Naive thymus-derived CD4-positive, alpha-beta T cell (primary cell): Measurements from ENCODE around the gene SELENOI. TPM values are rescaled to one million over a fixed set of nuclear protein-coding genes. Genes with fewer than 3 reads are reported as not detected.

ENCODE experiments used
- ATAC-seq: fragments of 150-1000 bp; cut with Tn5 transposase; 2 replicates; pipeline ENCODE4 v1.10.0; 2021; ENCODE audit warnings: mild to moderate bottlenecking, moderate library complexity
- CTCF ChIA-PET: fragments of 350-600 bp; sonication (Branson Sonifier 250); formaldehyde crosslinking; loops from one replicate; lab custom pipeline; 2021; ENCODE audit warnings: antibody characterized with exemption; lab: Charles Lee
- POLR2A ChIA-PET: fragments of 350-600 bp; sonication (Branson Sonifier 250); formaldehyde crosslinking; loops from one replicate; lab custom pipeline; 2021; ENCODE audit warnings: antibody characterized with exemption, inconsistent platforms; lab: Charles Lee
- DNase-seq, 9 donors: peaks; one replicate each; pipeline versions ENCODE4 v3.0.0 to v3.0.0-alpha.2; 2020 to 2022; ENCODE audit warnings: mixed read lengths in 1 of 9
- H3K27ac ChIP-seq: one replicate; pipeline ENCODE4 v1.7.0; 2013; ENCODE audit warnings: mild to moderate bottlenecking, low read depth, low read length, moderate library complexity
- H3K27me3 ChIP-seq, 2 donors: one replicate each; pipeline ENCODE4 v1.7.0; 2013; ENCODE audit warnings: low read length in 2 of 2, mild to moderate bottlenecking in 2 of 2, moderate library complexity in 2 of 2; ENCODE audit not compliant: control insufficient read depth in 2 of 2, insufficient read depth in 2 of 2
- H3K36me3 ChIP-seq, 3 experiments: 1 replicate in 2 of 3; 2 replicates in 1 of 3; pipeline ENCODE4 v1.7.0; 2013; ENCODE audit warnings: low read length in 3 of 3, mild to moderate bottlenecking in 3 of 3, moderate library complexity in 1 of 3; ENCODE audit not compliant: insufficient read depth in 3 of 3, control insufficient read depth in 2 of 3
- H3K4me1 ChIP-seq, 2 donors: one replicate each; pipeline ENCODE4 v1.7.0; 2013; ENCODE audit warnings: low read length in 2 of 2, mild to moderate bottlenecking in 2 of 2, moderate library complexity in 1 of 2; ENCODE audit not compliant: control insufficient read depth in 2 of 2, insufficient read depth in 2 of 2
- H3K4me3 ChIP-seq: 2 replicates; pipeline ENCODE4 v1.7.0; 2013; ENCODE audit warnings: mild to moderate bottlenecking, low read length
- H3K9me3 ChIP-seq, 3 experiments: 1 replicate in 2 of 3; 2 replicates in 1 of 3; pipeline ENCODE4 v1.7.0; 2013; ENCODE audit warnings: low read length in 3 of 3; ENCODE audit not compliant: control insufficient read depth in 2 of 3
- H3K27ac Mint-ChIP-seq, 9 donors: one replicate each; pipeline ENCODE4 v1.8.0; 2020 to 2022; ENCODE audit warnings: mixed read lengths in 9 of 9, mild to moderate bottlenecking in 8 of 9, moderate library complexity in 5 of 9, inconsistent platforms in 2 of 9
- H3K27me3 Mint-ChIP-seq, 5 donors: one replicate each; pipeline ENCODE4 v1.8.0; 2021 to 2022; ENCODE audit warnings: mixed read lengths in 5 of 5, mild to moderate bottlenecking in 1 of 5
- H3K36me3 Mint-ChIP-seq, 5 donors: one replicate each; pipeline ENCODE4 v1.8.0; 2020 to 2022; ENCODE audit warnings: mixed read lengths in 5 of 5, mild to moderate bottlenecking in 3 of 5, inconsistent platforms in 1 of 5
- H3K4me1 Mint-ChIP-seq, 7 donors: one replicate each; pipeline ENCODE4 v1.8.0; 2020 to 2022; ENCODE audit warnings: mixed read lengths in 7 of 7, mild to moderate bottlenecking in 3 of 7, inconsistent platforms in 1 of 7
- H3K4me3 Mint-ChIP-seq, 10 donors: one replicate each; pipeline ENCODE4 v1.8.0; 2020 to 2022; ENCODE audit warnings: mild to moderate bottlenecking in 10 of 10, mixed read lengths in 10 of 10, moderate library complexity in 6 of 10, inconsistent platforms in 2 of 10
- H3K9me3 Mint-ChIP-seq, 11 donors: one replicate each; pipeline ENCODE4 v1.8.0; 2020 to 2022; ENCODE audit warnings: mixed read lengths in 11 of 11, mild to moderate bottlenecking in 4 of 11, inconsistent platforms in 1 of 11, moderate library complexity in 1 of 11
- intact Hi-C, 2 donors: fragments of 100-400 bp; cut with micrococcal nuclease; formaldehyde crosslinking; loops; one replicate each; pipeline ENCODE4 v1.15.1; 2023
- polyA plus RNA-seq, 2 donors: library from polyadenylated mRNA; unstranded; fragments of 300-500 nt; fragmentation: Illumina TruSeq; gene quantifications; one replicate each; pipeline ENCODE4 v1.2.3, GENCODE V29; 2021
- total RNA-seq, 6 experiments: library from RNA in 5 of 6; stranded (reverse) in 5 of 6; gene quantifications; 1 replicate in 5 of 6; 2 replicates in 1 of 6; pipeline ENCODE4 v1.2.3 and lab custom pipeline; 2021 to 2026

Gene SELENOI
- total and polyA plus RNA-seq, 7 experiments from 2014 or later: 3.4 to 33.6 (median 19.3) TPM

DNA sequence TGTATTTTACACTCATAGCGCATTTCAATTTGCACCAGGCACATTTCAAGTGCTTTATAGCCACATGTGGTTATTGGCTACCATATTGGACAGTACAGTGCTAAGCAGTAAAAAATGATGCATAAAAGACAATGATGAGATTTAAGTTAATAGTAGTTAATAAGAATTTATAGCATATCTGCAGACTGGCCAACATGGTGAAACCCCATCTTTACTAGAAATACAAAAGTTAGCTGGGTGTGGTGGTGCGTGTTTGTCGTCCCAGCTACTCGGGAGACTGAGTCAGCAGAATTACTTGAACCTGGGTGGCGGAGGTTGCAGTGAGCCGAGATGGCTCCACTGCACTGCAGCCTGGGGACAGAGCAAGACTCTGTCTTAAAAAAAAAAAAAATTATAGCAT, 65.5 kb downstream of the SELENOI start:
- no peak overlapping the region for H3K4me3 ChIP-seq
- peaks cover 0 to 3% (median 0%) of the 10 kb centered on the region in 11 donors for H3K9me3 Mint-ChIP-seq

DNA sequence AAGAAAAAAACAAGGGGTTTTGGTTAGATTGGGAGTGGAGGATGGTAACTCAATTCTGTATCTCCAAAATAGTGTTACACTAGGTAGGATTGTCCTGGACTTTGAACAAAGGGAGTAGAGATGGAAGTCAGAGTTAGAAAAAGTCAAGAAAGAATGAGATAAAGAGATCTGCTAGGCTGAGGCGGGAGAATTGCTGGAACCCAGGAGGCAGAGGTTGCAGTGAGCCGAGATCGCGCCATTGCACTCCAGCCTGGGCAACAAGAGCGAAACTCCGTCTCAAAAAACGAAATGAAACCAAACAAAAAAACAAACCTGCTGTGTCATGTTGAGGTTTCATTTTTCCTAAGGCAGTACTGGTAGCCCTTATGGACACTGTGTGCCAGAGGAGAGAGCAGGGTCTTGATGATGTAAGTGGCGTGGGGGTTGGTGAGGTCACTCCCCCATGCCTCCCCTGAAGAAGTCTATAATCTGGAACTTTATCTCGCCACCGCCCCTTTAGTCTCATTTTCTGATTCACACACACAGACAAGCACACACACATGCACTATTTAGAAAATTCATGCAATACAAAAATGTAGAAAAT, 66.2 kb downstream of the SELENOI start:
- Histone ChIP-seq H3K27ac (no peak overlapping the region), H3K4me1 (no peaks in the 10 kb centered on the region), H3K27me3 (no peaks in the 10 kb centered on the region), H3K36me3 (no peaks in the 10 kb centered on the region), H3K9me3 (no peaks in the 10 kb centered on the region), H3K4me3 (peak overlapping the region; percentile 48)
- H3K36me3 Mint-ChIP-seq: peaks cover 0 to 4% (median 0%) of the 10 kb centered on the region in 5 donors
- H3K4me1 Mint-ChIP-seq: peaks cover 0 to 15% (median 7%) of the 10 kb centered on the region in 7 donors
- peak overlapping the region; percentile 1 to 76 (median 61) for H3K4me3 Mint-ChIP-seq
- peaks cover 10 to 16% (median 11%) of the 10 kb centered on the region in 5 donors for H3K27me3 Mint-ChIP-seq
- peak; percentile 45 for ATAC-seq
- POLR2A ChIA-PET: no interaction called here
- DNase-seq: peak in 1 of 9 donors; percentile 27
- intact Hi-C loops: no loop called here
- H3K9me3 Mint-ChIP-seq: peaks cover 0 to 3% (median 0%) of the 10 kb centered on the region in 11 donors
- CTCF ChIA-PET: no interaction called here
- peak overlapping the region in 2 of 9 donors; percentile 3 to 57 for H3K27ac Mint-ChIP-seq

More for the DNA sequence above, 65.5 kb downstream of the SELENOI start:
- ATAC-seq: no peak
- no peaks in the 10 kb centered on the region for H3K4me1 ChIP-seq
- DNase-seq: no peak
- H3K9me3 ChIP-seq: no peaks in the 10 kb centered on the region
- H3K36me3 Mint-ChIP-seq: peaks cover 0 to 4% (median 0%) of the 10 kb centered on the region in 5 donors
- peak overlapping the region in 1 of 9 donors; percentile 57 for H3K27ac Mint-ChIP-seq
- H3K4me3 Mint-ChIP-seq: peak overlapping the region in 5 of 10 donors; percentile 46 to 76 (median 67)
- peaks cover 10 to 18% (median 14%) of the 10 kb centered on the region in 5 donors for H3K27me3 Mint-ChIP-seq
- POLR2A ChIA-PET: no interaction called here
- H3K27ac ChIP-seq: no peak overlapping the region
- H3K27me3 ChIP-seq: no peaks in the 10 kb centered on the region
- intact Hi-C loops: no loop called here
- CTCF ChIA-PET: no interaction called here
- H3K36me3 ChIP-seq: no peaks in the 10 kb centered on the region
- H3K4me1 Mint-ChIP-seq: peaks cover 0 to 15% (median 7%) of the 10 kb centered on the region in 7 donors

DNA sequence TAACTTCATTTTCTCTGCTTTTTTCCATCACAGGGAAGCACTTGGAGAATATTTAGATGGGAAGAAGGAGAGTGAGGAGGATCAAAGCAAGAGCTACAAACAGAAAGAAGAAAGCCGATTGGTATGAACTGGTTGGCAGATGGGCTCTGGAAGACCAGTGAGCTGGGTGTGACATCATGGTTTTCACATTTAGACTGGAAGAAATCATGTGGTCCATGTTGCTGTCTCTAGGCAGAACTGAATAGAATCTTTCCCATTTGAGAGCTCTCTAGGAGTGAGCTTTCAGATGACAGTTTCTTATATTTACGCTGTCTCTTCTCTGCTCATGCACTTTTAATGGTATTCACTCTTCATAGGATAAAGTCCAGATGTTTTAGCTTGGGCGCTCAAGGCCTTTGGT, 68.4 kb downstream of the SELENOI start:
- ATAC-seq (no peak), DNase-seq (no peak)
- CTCF ChIA-PET: no interaction called here
- Mint-ChIP-seq H3K4me1 (peaks cover 0 to 15% (median 7%) of the 10 kb centered on the region in 7 donors), H3K27ac (no peak overlapping the region), H3K4me3 (no peak overlapping the region), H3K36me3 (peaks cover 0 to 4% (median 0%) of the 10 kb centered on the region in 5 donors), H3K9me3 (peaks cover 0 to 3% (median 0%) of the 10 kb centered on the region in 11 donors), H3K27me3 (peaks cover 0 to 12% (median 0%) of the 10 kb centered on the region in 5 donors)
- no peak overlapping the region for H3K27ac ChIP-seq
- H3K36me3 ChIP-seq: no peaks in the 10 kb centered on the region
- no peaks in the 10 kb centered on the region for H3K4me1 ChIP-seq
- no peak overlapping the region for H3K4me3 ChIP-seq
- no peaks in the 10 kb centered on the region for H3K27me3 ChIP-seq
- intact Hi-C loops: no loop called here
- no peaks in the 10 kb centered on the region for H3K9me3 ChIP-seq
- POLR2A ChIA-PET: no interaction called here

DNA sequence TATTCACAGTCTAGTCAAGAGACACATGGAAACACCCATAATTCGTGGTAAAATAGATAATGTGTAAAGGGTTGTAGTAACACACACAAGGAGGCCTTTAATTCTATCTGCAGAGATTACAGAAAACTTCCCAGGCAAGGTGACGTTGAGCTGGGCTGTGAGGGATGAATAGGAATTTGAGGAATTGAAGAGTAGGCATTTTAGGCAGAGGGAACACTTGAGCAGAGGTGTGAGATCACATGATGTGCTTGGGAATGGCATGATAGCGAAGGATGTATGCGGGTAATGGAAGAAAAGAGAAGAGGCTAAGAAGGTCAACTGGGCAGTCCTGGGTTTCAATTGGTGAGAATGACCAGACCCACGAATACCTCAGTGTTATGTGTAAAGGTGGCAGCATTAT, 76.0 kb downstream of the SELENOI start:
- H3K4me3 ChIP-seq: no peak overlapping the region
- peaks cover 0 to 26% (median 0%) of the 10 kb centered on the region in 5 donors for H3K27me3 Mint-ChIP-seq
- no peaks in the 10 kb centered on the region for H3K4me1 ChIP-seq
- H3K36me3 Mint-ChIP-seq: no peaks in the 10 kb centered on the region
- no peaks in the 10 kb centered on the region for H3K27me3 ChIP-seq
- no peak overlapping the region for H3K27ac ChIP-seq
- ChIA-PET CTCF (no interaction called here), POLR2A (no interaction called here)
- no peak for DNase-seq
- H3K4me3 Mint-ChIP-seq: no peak overlapping the region
- H3K36me3 ChIP-seq: no peaks in the 10 kb centered on the region
- H3K27ac Mint-ChIP-seq: no peak overlapping the region
- peaks cover 0 to 3% (median 0%) of the 10 kb centered on the region in 7 donors for H3K4me1 Mint-ChIP-seq
- intact Hi-C loops: no loop called here
- no peaks in the 10 kb centered on the region for H3K9me3 ChIP-seq
- peaks cover 0 to 4% (median 0%) of the 10 kb centered on the region in 11 donors for H3K9me3 Mint-ChIP-seq
- no peak for ATAC-seq

DNA sequence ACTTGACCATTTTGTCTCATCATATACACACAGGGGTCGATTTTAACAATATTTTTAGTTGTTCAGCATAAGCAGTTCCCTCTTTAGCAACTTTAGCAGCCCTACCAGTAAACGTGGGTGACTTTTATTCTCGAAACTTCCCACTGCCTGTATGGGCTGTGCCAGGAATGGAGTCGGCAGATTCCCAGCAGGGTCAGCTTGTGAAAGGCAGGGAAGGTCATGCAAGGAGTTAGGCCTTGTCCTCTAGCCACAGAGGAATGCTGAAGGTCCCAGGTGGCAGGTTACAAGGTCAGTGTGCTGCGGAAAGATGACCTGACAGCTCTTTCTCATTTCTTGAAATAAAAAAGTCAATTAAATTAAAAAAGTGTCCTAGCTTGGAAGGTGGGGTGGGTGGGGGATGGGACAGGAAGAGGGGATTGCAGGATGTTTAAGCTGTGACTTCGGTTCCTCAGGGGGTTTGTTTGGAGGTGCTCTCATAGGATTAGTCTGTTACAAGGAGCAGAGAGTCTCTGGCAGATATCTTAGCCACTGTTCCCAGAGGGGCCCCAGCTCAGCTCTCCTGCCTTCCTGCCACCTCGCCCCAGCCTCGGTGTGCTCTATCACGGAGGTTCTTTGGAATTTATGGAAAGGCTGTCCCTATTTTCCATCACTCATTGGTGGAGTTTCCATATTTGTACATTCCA, 77.1 kb downstream of the SELENOI start:
- peaks cover 0 to 23% (median 0%) of the 10 kb centered on the region in 5 donors for H3K27me3 Mint-ChIP-seq
- H3K9me3 Mint-ChIP-seq: peaks cover 0 to 4% (median 0%) of the 10 kb centered on the region in 11 donors
- intact Hi-C loops: no loop called here
- H3K27me3 ChIP-seq: no peaks in the 10 kb centered on the region
- no peak overlapping the region for H3K27ac Mint-ChIP-seq
- no peak overlapping the region for H3K27ac ChIP-seq
- CTCF ChIA-PET: no interaction called here
- H3K4me3 Mint-ChIP-seq: no peak overlapping the region
- ATAC-seq: no peak
- H3K9me3 ChIP-seq: no peaks in the 10 kb centered on the region
- no peak overlapping the region for H3K4me3 ChIP-seq
- H3K36me3 Mint-ChIP-seq: no peaks in the 10 kb centered on the region
- H3K4me1 ChIP-seq: no peaks in the 10 kb centered on the region
- POLR2A ChIA-PET: no interaction called here
- H3K4me1 Mint-ChIP-seq: peaks cover 0 to 3% (median 0%) of the 10 kb centered on the region in 7 donors
- H3K36me3 ChIP-seq: no peaks in the 10 kb centered on the region
- no peak for DNase-seq

DNA sequence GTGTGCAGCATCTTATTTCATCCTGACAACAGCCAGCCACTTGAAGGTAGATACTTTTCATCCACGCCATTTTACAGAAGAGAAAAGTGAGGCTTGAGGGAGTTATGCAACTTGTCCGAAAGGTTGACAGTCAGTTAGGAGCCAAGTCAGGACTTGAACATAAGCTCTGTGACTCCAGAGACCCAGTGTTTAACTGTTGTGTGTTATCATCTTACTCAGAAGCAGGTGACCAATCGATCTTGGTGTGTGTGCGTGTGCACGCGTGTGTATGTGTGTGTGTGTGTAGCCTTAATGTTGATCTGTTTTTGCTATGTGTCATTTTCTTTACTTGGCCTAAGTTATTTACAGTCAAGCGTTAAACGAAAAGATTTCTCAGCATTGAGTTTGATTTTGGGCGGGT, 77.8 kb downstream of the SELENOI start:
- intact Hi-C loops: no loop called here
- no peaks in the 10 kb centered on the region for H3K27me3 ChIP-seq
- DNase-seq (no peak), ATAC-seq (no peak)
- Mint-ChIP-seq H3K9me3 (peaks cover 0 to 4% (median 0%) of the 10 kb centered on the region in 11 donors), H3K36me3 (no peaks in the 10 kb centered on the region), H3K4me3 (no peak overlapping the region), H3K4me1 (peaks cover 0 to 3% (median 0%) of the 10 kb centered on the region in 7 donors), H3K27ac (peak overlapping the region in 1 of 9 donors; percentile 54), H3K27me3 (peaks cover 0 to 21% (median 0%) of the 10 kb centered on the region in 5 donors)
- POLR2A ChIA-PET: no interaction called here
- no peaks in the 10 kb centered on the region for H3K36me3 ChIP-seq
- no peak overlapping the region for H3K4me3 ChIP-seq
- CTCF ChIA-PET: no interaction called here
- H3K4me1 ChIP-seq: no peaks in the 10 kb centered on the region
- no peaks in the 10 kb centered on the region for H3K9me3 ChIP-seq
- H3K27ac ChIP-seq: no peak overlapping the region
